Kidney capillary endothelial cell (primary cell): ENCODE data around the gene MPC1.

Experiments used
- DNase-seq: peaks from one replicate; pipeline ENCODE4 v3.0.0-alpha.2; 2018; ENCODE audit warnings: low spot score

Gene MPC1

GRCh38 chr6:166382933-166383801, at the start of gene MPC1:
TSS of gene MPC1 (minus strand) at chr6:166382940. CDS start at chr6:166382876, 64 bp downstream.
- DNase-seq = peak; percentile 98

DNA sequence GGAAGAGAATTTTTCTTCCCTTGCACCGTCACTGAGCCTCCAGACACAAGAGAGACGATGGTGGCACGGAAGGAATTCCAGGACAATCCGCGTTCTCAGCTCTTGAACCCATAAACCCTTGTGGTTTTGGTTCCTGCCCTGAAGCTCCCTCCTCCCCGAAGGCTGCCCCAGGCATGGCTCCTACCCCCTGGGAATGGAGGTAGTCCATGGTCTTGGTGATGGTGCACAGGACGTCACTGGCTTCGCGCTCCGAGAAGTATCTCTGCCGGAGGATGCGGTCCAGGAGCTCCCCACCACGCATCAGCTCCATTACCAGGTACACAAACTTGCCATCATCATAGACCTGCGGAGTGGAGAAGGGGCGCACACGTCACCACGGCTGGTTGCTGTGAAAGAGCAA, 47.5 kb upstream of the MPC1 start:
- no peak for DNase-seq

DNA sequence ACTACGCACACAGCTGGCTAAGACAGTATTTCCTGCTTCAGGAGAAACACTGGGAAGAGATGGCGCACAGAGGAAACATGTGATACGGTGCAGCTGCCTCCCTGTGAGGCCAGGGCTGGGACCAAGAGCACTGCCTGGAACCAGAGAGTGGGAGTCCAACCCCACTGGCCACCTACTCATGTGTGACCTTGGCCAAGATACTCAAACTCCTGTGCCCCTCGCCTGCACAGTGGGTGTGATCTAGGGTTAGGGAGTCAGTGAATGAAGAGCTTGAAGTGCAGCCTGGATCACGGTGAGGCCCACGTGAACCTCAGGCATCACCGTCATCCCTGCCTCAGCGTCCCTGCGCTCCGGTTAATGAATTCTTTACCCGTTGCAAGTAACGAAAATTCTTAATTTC, 41.7 kb upstream of the MPC1 start:
- DNase-seq = no peak

DNA sequence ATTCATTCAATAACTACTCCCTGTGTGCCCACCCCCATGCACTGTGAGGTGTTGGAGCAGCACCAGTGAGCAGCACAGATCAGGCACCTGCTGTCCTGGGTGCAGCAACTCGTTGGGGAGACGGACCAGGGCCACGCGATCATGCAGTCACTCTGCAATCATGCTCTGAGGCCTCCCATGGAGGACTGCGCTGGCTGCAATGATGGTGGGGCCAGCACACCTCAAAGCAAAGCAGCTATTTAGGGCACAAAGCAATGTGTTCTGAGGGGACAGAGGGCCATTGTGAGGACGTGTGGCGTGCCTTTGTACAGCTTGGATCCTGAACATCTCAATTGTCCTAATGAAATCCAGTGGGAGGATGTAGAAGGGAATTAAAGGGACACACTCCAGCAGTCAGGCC, 41.0 kb upstream of the MPC1 start:
- DNase-seq = no peak

DNA sequence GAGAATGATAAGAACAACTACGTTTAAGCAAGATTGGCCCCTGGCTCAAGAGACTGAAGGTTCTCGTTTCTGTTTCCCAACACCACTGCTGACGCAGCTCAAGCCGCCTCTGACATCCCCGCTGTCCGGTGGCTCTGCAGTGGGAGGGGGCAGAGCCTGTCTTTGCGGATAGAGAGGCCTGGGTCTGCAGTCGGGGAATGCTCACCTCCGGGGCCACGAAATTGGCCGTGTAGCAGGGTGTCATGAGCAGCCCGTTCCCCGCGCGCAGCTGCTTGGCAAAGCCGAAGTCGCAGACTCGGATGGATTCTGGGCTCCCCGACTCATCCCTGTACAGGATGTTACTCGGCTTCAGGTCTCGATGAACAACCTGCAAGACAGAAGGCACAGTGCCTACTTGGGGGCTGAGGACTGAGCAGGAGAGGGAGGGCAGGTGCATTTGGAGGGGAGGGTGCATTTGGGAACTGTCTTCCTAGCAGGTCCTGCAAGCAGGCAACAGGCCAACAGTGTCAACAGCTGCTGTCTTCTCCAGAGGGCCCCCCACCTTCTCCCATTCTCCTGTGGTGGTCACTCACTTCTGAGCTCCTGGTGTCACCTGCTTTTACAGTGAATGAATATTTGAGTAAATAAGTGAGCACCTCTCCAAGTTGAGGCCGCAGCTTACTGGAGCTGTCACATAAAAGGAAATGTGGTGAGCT, 40.5 kb upstream of the MPC1 start:
- no peak for DNase-seq

DNA sequence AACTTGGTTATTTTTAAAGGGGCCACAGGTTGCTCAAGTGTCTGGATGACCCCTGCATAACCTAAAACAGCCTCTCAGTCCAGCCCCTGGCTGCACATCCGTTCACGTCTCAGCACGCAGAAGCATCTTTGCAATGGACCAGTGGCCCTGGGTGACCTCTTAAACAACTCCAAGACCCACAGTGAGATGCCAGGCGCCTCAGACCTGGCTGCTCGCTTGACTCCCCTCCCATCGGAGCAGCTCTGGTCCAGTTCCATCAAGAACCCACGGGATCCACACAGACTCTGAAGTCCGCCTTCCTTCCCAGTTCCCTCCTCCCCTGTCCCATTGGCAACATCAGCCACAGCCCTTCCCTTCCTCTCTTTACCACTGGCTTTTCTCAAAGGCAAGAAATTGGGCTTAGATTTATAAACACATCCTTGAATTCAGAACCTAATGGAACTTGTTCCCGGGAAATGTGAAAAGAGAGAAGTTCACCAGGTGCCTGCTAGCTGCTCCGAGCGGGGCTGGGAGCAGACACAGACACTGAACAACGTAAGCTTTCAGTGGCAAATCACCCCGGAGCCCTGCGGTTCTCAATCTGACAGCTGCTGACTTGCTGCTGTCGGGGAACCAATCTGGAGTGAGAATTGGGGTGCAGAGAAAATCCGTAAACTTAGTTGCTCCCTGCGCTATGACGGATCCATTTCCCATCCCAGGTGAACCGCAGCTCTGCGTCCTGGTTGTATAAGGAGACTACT, 39.6 kb upstream of the MPC1 start:
- DNase-seq = no peak

GRCh38 chr6:166420351-166420750, 37.6 kb upstream of the MPC1 start:
- no peak for DNase-seq

DNA sequence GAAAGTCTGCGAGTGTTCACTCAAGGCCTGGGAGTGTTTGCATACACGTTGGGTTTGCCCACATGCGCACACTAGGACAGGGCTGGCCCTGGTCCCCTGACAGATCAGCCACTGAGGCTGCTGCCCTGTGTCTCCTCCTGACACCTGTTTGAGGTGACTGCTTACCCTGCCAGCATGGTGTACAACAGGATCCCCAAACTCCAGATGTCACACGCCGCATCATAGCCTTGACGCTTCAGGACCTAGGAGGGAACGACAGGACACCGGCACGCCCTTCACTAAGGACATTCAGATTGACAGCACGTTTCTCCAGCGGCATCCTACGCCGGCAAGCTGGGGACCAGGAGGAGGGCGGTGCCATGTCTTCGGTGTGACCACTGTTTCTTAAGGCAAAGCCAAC, 37.0 kb upstream of the MPC1 start:
- DNase-seq = no peak

DNA sequence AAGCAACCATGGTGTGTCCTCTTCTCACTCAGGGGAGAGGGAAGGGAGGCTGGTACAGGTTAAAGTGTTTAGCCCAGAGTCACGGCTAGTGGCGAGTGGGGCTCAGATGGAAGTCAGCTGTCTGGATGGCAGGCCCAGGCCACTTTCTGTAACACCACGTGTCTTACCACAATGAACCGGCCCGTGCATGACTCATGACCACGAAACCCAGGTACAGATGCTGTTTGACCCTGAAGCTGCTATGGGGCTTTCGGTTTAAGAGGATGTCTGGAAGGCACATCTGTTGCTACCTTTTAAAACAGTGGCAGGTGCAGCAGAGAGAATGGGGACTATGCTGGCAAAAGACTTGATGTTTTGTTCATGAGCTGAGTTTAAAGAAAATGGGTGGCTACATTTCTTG, 36.5 kb upstream of the MPC1 start:
- no peak for DNase-seq

GRCh38 chr6:166418691-166419143, 36.0 kb upstream of the MPC1 start:
- DNase-seq = no peak

DNA sequence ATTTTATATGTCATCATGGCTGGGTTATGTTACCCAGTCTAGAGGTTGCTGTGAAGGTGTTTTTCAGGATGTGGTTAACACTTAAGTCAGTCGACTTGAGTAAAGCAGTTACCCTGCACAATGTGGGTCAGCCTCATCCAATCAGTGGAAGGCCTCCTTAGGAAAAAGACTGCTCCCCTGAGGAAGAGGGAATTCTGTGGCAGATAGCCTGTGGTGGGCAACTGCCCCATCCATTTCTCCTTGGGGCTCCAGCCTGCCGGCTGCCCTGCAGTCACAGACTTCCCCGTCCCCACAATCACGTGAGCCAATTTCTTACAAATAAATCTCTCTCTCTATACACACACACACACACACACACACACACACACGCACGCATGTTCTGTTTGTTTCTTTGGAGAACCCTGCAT, 34.5 kb upstream of the MPC1 start:
- no peak for DNase-seq

DNA sequence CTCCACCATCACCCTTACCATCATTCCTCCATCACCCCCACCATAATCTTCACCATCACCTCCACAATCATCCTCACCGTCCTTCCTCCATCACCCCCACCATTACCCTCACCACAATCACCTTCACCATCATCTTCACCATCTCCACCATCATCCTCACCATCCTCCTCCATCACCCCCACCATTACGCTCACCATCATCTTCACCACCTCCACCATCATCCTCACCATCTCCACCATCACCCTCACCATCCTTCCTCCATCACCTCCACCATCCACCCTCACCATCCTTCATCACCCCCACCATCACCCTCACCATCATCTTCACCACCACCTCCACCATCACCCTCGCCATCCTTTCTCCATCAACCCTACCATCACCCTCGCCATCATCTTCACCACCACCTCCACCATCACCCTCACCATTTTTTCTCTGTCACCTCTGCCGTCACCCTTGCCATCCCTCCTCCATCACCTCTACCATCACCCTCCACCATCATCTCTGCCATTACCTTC, 33.1 kb upstream of the MPC1 start:
- DNase-seq = no peak

DNA sequence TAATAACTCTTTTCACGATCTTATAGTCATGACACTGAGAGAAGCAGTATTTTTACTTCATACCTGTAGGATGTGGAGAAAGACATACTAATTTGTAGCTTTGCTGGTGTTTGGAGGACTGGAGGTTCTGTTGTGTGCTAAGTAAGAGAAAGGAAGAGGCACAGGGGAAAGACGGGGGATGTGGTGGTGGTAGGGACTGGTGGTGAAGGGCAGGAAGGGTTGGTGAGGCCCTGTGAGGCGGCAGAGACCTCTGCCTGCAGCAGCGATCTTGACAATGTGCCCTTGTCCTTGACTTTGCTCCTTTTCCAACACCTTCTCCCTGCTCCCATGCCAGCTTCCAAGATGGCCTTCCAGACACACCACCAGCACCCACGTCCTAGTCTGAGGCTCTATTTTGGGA, 32.6 kb upstream of the MPC1 start:
- DNase-seq = no peak

DNA sequence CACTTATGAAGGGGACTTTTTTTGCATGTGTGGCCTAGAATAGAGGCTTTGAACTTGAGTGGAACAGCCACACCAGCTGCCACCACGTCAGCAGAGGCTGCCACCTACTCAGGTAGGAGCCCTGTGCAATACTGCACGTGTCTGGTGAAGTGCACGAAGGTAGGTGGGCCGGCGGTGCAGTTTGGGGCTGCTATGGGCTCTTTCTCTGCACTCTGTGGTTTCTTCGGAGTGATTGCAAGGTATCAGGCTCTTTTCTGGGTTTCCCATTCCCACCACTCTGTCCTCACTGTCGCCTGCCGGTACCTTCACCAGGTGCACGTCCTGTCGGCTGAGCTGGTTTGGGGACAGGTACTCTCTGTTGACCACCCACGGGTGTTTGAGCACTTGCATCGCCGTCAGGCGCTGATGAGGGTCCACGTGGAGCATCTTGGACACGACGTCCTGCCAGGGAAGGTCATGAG, 30.8 kb upstream of the MPC1 start:
- no peak for DNase-seq

DNA sequence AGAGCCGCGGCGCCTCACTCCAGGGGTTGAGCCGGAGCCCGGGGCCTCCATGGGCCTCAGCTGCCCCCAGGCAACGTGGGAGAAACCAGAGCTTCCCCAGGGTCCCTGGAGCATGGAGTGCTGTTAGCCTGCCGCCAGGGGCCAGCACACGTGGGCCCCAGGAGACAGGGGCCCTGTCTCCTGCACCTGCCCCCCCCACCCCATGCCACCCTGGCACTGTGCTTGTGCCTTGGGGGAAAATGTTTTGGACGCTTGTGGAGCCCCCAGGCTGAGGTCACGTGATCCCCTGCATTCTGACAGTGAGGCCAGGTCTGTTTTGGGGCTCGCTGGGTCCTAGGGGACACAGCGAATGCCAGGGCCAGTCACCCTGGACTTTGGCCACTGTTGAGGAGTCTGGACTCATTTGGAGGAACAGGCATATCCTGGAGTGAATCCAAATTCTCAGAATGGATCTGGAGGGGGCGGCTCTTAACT, 30.2 kb upstream of the MPC1 start:
- no peak for DNase-seq

GRCh38 chr6:166412156-166412910, 29.6 kb upstream of the MPC1 start:
- DNase-seq = no peak

DNA sequence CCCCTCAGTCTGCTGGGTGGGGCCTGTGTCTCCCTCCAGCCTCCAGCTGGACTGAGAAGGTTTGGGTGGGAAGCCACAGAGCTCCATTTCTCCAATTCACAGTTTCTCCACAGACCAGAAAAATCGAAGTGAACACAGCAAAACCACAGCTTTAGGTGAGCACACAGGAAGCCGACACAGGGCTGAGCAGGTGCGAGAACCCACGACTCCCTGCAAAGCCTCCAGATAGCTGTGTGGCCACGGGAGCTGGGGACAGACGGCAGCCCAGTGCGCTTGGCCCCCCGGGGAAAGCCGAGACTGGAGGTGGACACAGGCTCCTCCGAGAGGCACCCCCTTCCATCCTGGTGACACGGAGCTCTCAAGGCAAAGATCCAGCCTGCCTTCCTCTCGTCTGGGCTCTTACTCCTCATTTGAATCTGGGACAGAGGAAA, 29.0 kb upstream of the MPC1 start:
- DNase-seq = no peak

DNA sequence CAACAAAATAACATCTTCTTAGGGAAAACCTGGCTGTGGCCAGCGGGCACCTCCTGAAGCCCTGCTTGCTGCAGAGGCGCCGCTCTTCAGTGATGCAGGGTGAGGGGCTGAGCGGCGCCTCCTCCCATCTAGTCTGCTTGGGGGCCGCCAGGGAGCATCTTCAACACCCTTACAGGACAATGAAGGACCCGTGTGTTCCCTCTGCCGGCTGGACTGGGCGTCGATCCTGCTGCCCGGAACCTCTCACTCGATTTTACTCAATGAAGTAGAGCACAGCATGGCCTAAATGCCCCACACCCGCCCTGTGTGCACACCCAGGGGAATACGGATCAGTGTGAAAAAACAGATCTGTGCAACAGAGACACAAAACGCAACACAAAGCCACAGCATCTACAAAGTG, 28.5 kb upstream of the MPC1 start:
- no peak for DNase-seq

DNA sequence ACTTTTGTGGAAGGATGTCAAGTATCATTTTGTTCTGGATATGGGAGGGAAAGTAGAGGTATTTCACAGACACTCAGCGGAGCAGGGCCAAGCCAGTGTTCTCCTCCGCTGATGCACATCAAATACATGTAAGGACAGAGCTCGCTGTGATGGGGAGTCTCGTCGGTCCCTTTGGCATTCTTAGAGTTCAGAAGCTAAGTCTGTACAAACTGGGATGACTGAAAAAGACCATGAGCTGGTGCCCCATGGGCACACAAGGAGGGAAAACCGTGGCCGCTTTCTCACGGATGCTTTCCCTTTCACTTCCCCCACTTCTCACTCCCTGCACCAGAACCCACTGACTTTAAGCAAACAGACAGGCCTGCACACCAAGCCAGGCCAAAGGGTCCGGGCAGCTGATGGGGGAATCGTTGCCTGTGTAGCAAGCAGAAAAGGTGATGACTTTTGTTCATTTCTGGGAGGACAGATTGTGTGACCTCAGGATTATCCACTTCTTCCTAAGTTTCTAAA, 27.7 kb upstream of the MPC1 start:
- DNase-seq = no peak

- DNase-seq = no peak
These were observed 26.4 kb upstream of the MPC1 start for GRCh38 chr6:166408936-166409755.
